ENCODE measurements around the gene S100A16.
"Not testable (repeated sequence)": the region's sequence is repeated elsewhere in the genome, so short reads cannot be mapped to it uniquely, and the experiment has no call there.

Gene S100A16

DNA sequence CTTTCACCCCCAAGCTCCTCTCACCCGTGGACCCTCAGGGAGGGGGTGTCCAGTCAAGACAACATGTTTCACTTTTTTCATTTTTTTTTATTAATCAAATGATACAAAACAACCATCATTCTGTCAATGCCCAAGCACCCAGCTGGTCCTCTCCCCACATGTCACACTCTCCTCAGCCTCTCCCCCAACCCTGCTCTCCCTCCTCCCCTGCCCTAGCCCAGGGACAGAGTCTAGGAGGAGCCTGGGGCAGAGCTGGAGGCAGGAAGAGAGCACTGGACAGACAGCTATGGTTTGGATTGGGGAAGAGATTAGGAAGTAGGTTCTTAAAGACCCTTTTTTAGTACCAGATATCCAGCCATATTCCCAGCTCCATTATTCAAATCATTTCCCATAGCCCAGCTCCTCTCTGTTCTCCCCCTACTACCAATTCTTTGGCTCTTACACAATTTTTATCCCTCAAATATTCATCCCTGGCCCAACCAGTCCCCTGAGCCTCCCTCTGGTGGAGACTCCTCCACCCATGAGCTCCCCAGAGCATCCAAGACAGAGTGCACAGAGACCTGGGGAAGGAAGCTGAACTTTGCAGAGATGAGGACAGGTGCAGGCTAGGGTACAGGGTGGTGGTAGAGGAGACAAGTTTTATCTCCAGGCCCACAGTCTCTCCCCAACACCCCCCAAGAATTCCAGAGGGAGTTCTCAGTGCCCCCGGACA, 1.4 kb upstream of the S100A16 start:
- no peak for DNase-seq

DNA sequence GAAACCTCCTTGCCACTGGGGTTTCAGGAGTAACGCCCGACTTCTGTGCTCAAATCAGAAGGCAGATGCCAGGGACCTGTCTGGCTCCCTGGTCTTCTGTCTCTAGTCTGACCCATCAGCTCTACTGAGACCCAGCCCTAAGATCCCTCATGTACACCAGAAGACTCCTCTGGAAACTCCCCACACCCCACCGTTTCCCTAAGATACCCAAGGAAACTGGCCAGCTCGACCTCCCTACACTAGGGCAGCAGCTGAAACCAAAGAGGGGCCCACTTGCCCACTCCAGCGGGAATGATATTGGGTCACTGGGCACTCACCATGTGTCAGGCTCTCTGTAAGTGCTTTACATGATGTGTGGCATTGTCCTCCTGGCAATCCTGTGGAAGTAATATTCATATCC, 469 bp upstream of the S100A16 start:
- no peak for DNase-seq

GRCh38 chr1:153612111-153612754, 704 bp downstream of the S100A16 start:
- DNase-seq = no peak

- DNase-seq = no peak
Observed at GRCh38 chr1:153611356-153611755, 1.6 kb downstream of the S100A16 start.

GRCh38 chr1:153610811-153611301, 2.1 kb downstream of the S100A16 start:
- DNase-seq = no peak

DNA sequence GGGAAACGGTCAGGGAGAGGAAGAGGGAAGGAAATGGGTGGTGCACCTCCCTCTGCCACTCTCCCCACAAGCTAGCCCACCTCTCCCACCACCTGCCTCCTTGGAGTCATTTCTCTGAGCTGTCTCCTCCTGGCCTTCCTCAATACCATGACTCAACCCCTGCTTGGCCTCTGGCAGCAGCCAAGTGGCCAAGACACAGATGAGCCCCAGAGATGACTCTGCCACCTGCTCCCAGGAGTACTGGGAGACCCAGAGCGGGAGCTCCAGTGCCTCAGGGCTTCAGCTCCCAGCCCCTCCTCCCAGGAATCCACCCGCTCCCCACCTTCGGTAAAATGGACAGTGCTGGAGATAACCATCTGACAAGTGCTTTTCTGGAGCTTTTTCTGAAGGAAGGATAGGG, 2.6 kb downstream of the S100A16 start:
- no peak for DNase-seq

DNA sequence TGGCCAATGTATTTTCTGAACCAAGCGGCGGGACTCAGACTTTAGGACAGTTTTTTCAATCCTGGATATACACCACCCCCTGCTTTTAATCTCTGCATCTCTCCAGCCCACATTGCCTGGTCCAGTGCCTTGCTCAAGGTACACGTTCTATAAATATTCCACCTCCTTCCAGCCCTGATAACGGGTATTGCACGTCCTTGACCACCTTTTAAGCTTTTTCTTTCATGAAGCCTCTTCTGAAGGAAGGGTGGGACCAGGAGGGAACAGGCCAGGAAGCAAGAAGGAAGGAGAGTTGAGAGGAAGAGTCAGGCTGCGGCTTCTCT, 3.4 kb downstream of the S100A16 start:
- DNase-seq = no peak

GRCh38 chr1:153608742-153609584, 4.0 kb downstream of the S100A16 start:
- peak; percentile 86 for DNase-seq

DNA sequence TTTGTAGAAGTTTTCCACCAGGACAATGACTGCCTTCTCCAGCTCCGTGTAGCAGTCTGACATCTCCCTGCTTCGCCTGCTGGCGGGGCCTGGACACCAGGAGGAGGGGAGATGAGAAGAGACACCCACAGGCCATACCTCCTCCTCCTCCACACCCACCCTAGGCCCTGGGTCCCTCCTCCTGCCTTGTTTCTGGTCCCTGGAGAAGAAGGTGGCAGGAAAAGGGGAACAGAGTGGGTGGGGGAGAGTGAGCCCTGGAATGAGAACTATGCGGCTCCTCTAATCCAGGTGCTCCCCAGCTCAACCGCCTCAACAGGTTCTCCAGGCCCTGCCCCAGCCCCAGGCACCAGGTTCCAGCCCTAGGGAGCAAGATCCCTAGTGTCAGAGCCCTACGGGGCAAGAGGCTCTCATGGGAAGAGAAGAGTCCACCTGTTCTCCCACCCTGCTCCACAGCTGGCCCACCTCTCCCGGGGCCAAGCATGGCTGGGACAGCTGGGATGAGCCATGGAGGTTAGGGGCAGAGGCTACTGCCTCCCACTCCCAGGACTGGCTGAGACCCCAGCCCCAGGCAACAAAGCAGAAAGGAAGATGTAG, 4.8 kb downstream of the S100A16 start:
- DNase-seq = no peak

DNA sequence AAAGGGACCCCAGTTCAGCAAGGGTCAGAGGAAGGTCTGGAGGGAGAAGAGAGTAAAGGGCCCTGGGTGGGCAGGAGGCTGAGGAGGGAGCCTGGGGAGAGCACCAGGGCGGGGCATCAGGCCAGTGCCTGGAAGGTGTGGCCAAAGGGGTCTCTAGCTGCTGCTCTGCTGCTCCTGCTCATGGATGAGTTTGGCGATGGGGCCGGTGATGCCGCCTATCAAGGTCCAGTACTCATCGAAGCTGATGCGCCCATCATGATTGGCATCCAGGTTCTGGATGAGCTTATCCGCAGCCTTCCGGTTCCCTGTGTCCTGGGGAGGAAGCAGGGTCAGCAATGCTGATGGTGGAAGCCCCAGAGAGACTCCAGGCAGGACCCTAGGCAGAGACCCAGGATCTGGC, 5.6 kb downstream of the S100A16 start:
- no peak for DNase-seq

- DNase-seq = no peak
Observed at GRCh38 chr1:153606194-153606593, 6.7 kb downstream of the S100A16 start.

DNA sequence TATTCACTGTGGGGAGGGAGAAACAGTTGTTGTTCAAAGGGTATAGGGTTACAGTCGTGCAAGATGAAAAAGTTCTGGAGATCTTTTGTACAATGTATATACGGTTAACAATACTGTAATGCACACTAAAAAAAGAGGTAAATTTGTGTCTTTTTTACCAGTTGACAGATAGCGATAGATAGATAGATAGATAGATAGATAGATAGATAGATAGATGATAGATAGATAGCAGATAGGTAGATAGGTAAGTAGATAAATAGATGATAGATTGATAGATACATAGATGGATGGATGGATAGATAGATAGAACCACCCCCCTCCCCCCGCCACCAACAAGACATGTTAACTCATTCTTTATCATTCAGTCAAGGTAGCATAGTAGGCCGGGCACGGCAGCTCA, 10.2 kb downstream of the S100A16 start:
- DNase-seq = no peak

- no peak for DNase-seq
Observed at GRCh38 chr1:153599847-153600246, 13.1 kb downstream of the S100A16 start.

- DNase-seq = no peak
Observed at GRCh38 chr1:153598309-153599172, 14.4 kb downstream of the S100A16 start.

DNA sequence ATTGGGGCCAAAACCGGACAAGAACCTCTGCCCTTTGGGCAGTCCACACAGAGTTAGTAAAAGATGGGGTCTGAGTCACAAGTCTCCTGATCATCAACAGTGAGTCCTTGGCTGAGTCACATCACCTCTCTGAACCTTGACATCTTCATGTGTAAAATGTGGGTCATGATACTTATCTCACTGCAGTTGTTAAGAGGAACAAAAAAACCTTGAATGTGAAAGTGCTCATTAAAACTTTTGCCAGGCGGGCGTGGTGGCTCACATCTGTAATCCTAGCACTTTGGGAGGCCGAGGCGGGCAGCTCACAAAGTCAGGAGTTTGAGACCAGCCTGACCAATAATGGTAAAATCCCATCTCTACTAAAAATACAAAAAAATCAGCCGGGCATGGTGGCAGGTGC, 15.7 kb downstream of the S100A16 start:
- no peak for DNase-seq

GRCh38 chr1:153592748-153593147, 20.2 kb downstream of the S100A16 start:
- DNase-seq = no peak

- DNase-seq = no peak
Observed at GRCh38 chr1:153588482-153588881, 24.5 kb downstream of the S100A16 start.

DNA sequence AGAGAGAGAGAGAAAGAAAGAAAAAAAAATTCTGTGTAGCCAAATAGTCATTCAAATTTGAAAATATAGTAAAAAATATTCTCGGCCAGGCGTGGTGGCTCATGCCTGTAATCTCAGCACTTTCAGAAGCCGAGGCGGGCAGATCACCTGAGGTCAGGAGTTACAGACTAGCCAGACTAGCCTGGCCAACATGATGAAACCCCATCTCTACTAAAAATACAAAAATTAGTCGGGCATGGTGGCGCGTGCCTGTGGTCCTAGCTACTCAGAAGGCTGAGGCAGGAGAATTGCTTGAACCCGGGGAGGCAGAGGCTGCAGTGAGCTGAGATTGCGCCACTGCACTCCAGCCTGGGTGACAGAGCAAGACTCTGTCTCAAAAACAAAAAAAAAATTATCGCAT, 24.9 kb downstream of the S100A16 start:
- not testable (repeated sequence) for DNase-seq

GRCh38 chr1:153587314-153587713, 25.6 kb downstream of the S100A16 start:
- DNase-seq = no peak

GRCh38 chr1:153586347-153586746, 26.6 kb downstream of the S100A16 start:
- DNase-seq = no peak

GRCh38 chr1:153585006-153585405, 27.9 kb downstream of the S100A16 start:
- no peak for DNase-seq

GRCh38 chr1:153583976-153584375, 29.0 kb downstream of the S100A16 start:
- DNase-seq = no peak

Data from 8988T (cell line).